Adrenal gland (tissue), 12 donors: ENCODE data around the gene IRS2. TPM values are rescaled to one million over a fixed set of nuclear protein-coding genes. Genes with fewer than 3 reads are reported as not detected.

Source experiments
- DNase-seq, 7 donors: peaks; one replicate each; pipeline ENCODE4 v3.0.0-alpha.2; 2019 to 2020
- H3K27ac ChIP-seq, 5 donors: fragments of 200-600 bp; sonication (generic) in 4 of 5; 1 replicate in 3 of 5; 2 replicates in 2 of 5; pipeline versions ENCODE4 v1.5.1 to v1.8.0; 2016 to 2020; ENCODE audit warnings: mild to moderate bottlenecking in 1 of 5
- H3K27me3 ChIP-seq: fragments of 200-600 bp; 2 replicates; pipeline ENCODE4 v1.8.0; 2021
- H3K36me3 ChIP-seq, 2 donors: fragments of 200-600 bp; replicated peaks in 1 of 2; 1 replicate in 1 of 2; 2 replicates in 1 of 2; pipeline versions ENCODE4 v1.5.1 to v1.8.0; 2018 to 2022
- H3K4me1 ChIP-seq, 2 donors: fragments of 200-600 bp; replicated peaks in 1 of 2; 1 replicate in 1 of 2; 2 replicates in 1 of 2; pipeline versions ENCODE4 v1.5.1 to v1.8.0; 2018 to 2021
- H3K4me3 ChIP-seq, 4 donors: fragments of 200-600 bp; sonication (generic) in 3 of 4; one replicate each; pipeline ENCODE4 v1.5.1; 2016 to 2018
- H3K9me3 ChIP-seq, 3 donors: fragments of 200-600 bp; sonication (generic) in 1 of 3; replicated peaks in 1 of 3; 1 replicate in 2 of 3; 2 replicates in 1 of 3; pipeline versions ENCODE4 v1.5.1 to v1.8.0; 2016 to 2021
- CTCF ChIP-seq, 6 experiments: fragments of 450-650 bp in 4 of 6; fragments of 200-600 bp in 2 of 6; sonication (generic) in 1 of 6; IDR thresholded peaks; 1 replicate in 5 of 6; 2 replicates in 1 of 6; pipeline versions ENCODE4 v1.5.1 to v1.8.0; 2016 to 2021; ENCODE audit warnings: antibody characterized with exemption in 6 of 6, mild to moderate bottlenecking in 2 of 6, moderate library complexity in 1 of 6
- POLR2A ChIP-seq, 2 donors: fragments of 450-650 bp; IDR thresholded peaks; one replicate each; pipeline ENCODE4 v1.6.1; 2017; ENCODE audit warnings: antibody characterized with exemption in 2 of 2, mild to moderate bottlenecking in 2 of 2, moderate library complexity in 1 of 2
- WGBS, 4 donors: extraction: QIAGEN DNeasy Blood & Tissue Kit in 2 of 4; methylation state at CpG; one replicate each; pipeline versions ENCODE4 v1.1.5 to v1.1.7; 2013 to 2017; 5-methylcytosine and 5-hydroxymethylcytosine counted together
- intact Hi-C, 2 donors: fragments of 100-400 bp; cut with DNase I; formaldehyde crosslinking; loops; one replicate each; pipeline versions ENCODE4 v1.14.1 to v1.15.0; 2022 to 2023
- polyA plus RNA-seq, 3 donors: library from polyadenylated mRNA; stranded (reverse); fragments of 200-250 nt in 2 of 3; fragments of 350-450 nt in 1 of 3; fragmentation: Illumina TruSeq in 1 of 3; extraction: RNeasy Lipid Tissue Mini Kit (QIAGEN cat#74804) in 1 of 3; gene quantifications; one replicate each; pipeline ENCODE4 v1.2.3, GENCODE V29; 2013 to 2014
- total RNA-seq, 9 donors: library from RNA; depleted of rRNA in 4 of 9; stranded (reverse); fragments of >200 nt in 4 of 9; fragments of 120-200 nt in 1 of 9; fragmentation: NEBNext Ultra II Directional in 1 of 9; extraction: Animal tissue kit (Norgen Biotek cat#: 25700) in 1 of 9; gene quantifications; one replicate each; pipeline versions ENCODE4 v1.1.0 to v1.2.4, GENCODE V29; 2013 to 2023
- donor health status: healthy with polysubstance abuse.
- donor health status: Bipolar disorder and iron deficiency.
- donor health status: DM: yes; HTN: yes; CAD: no.
- donor health status: DM: no; HTN: no; CAD: no.
- donor health status: DM: no; HTN: no; CAD: no.
- donor health status: DM: yes; HTN: yes; CAD: no.

The IRS2 gene
- total and polyA plus RNA-seq, 12 donors, result 11.0 to 84.2 (median 47.4) TPM

GRCh38 chr13:109755551-109755950 is 30.8 kb downstream of the IRS2 start:
- TF ChIP-seq CTCF (IDR thresholded peaks at IDR 0.05) (no peak), POLR2A (IDR thresholded peaks at IDR 0.05) (no peak)
- H3K9me3 ChIP-seq, result no peaks in the 10 kb centered on the region
- peaks cover 13 to 50% of the 10 kb centered on the region in 2 donors for H3K4me1 ChIP-seq
- 90 to 93% (median 91%) methylated on average over 13 of the region's 13 CpGs for WGBS, 4 donors
- H3K27ac ChIP-seq, result peak overlapping the region in 1 of 5 donors; percentile 82
- H3K36me3 ChIP-seq, result peaks cover 0 to 24% of the 10 kb centered on the region in 2 donors
- intact Hi-C loops, result no loop called here
- peak in 3 of 7 donors; percentile 10 to 56 (median 18) for DNase-seq
- no peaks in the 10 kb centered on the region for H3K27me3 ChIP-seq
- H3K4me3 ChIP-seq, result no peak overlapping the region

DNA sequence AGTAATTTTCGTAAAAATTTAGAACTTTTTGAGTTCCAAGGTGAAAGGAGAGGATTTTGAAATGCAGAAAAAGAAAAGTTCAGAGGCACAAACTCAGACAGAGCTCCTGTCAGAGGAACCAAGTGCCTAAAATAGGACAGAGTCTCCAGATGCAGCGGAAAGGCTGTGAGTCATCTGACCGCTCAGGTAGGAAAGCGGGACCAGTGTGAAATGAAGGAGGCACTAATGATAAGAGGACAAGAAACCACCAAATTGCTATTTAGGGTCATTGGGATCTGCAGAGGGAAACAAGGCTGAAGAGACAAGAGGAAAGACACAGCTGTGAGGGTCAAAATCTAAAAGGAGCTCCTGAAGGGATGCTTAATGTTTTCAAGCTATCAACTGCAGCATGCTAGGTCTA is 34.9 kb downstream of the IRS2 start:
- intact Hi-C loops, result no loop called here
- Histone ChIP-seq H3K36me3 (peaks cover 0 to 24% of the 10 kb centered on the region in 2 donors), H3K9me3 (no peaks in the 10 kb centered on the region), H3K27ac (no peak overlapping the region), H3K27me3 (no peaks in the 10 kb centered on the region), H3K4me3 (no peak overlapping the region), H3K4me1 (peaks cover 1 to 10% of the 10 kb centered on the region in 2 donors)
- WGBS, 4 donors, result 88 to 90% (median 90%) methylated on average over 4 of the region's 4 CpGs
- TF ChIP-seq POLR2A (IDR thresholded peaks at IDR 0.05), result no peak
- TF ChIP-seq CTCF (IDR thresholded peaks at IDR 0.05), result no peak
- peak in 1 of 7 donors; percentile 47 for DNase-seq

- H3K36me3 ChIP-seq, result peaks cover 0 to 16% of the 10 kb centered on the region in 2 donors
- WGBS, 4 donors, result 89 to 97% (median 94%) methylated on average over 4 of the region's 4 CpGs
- DNase-seq, result peak in 1 of 7 donors; percentile 50
- intact Hi-C loops, result no loop called here
- no peaks in the 10 kb centered on the region for H3K27me3 ChIP-seq
- H3K27ac ChIP-seq, result no peak overlapping the region
- TF ChIP-seq CTCF (IDR thresholded peaks at IDR 0.05), result no peak
- TF ChIP-seq POLR2A (IDR thresholded peaks at IDR 0.05), result no peak
- H3K9me3 ChIP-seq, result no peaks in the 10 kb centered on the region
- H3K4me1 ChIP-seq, result peaks cover 0 to 4% of the 10 kb centered on the region in 2 donors
- H3K4me3 ChIP-seq, result no peak overlapping the region
Measured at GRCh38 chr13:109750221-109750775, 36.1 kb downstream of the IRS2 start.

GRCh38 chr13:109749365-109749764 is 37.0 kb downstream of the IRS2 start:
- TF ChIP-seq POLR2A (IDR thresholded peaks at IDR 0.05), result no peak
- no peak for TF ChIP-seq CTCF (IDR thresholded peaks at IDR 0.05)
- H3K27me3 ChIP-seq, result no peaks in the 10 kb centered on the region
- 83 to 89% (median 88%) methylated on average over 5 of the region's 5 CpGs for WGBS, 4 donors

More at GRCh38 chr13:109749365-109749764, 37.0 kb downstream of the IRS2 start:
- peak in 1 of 7 donors; percentile 39 for DNase-seq
- Histone ChIP-seq H3K27ac (no peak overlapping the region), H3K4me1 (peaks cover 4 to 13% of the 10 kb centered on the region in 2 donors), H3K9me3 (no peaks in the 10 kb centered on the region), H3K4me3 (no peak overlapping the region), H3K36me3 (peaks cover 0 to 15% of the 10 kb centered on the region in 2 donors)
- intact Hi-C loops, result no loop called here
